Stimulated activated CD4-positive, alpha-beta T cell treated with anti-CD3 and anti-CD28 coated beads, Interleukin-15, amount 100 ng/mL, for 1 hour (primary cell): Measurements from ENCODE around the gene BCL2L12.
"Not testable (repeated sequence)": the region's sequence is repeated elsewhere in the genome, so short reads cannot be mapped to it uniquely, and the experiment has no call there.

Experiments used
- DNase-seq, 2 donors: peaks; one replicate each; pipeline ENCODE4 v3.0.0-alpha.2; 2020; ENCODE audit warnings: low read depth in 1 of 2, low spot score in 1 of 2

The BCL2L12 gene

DNA sequence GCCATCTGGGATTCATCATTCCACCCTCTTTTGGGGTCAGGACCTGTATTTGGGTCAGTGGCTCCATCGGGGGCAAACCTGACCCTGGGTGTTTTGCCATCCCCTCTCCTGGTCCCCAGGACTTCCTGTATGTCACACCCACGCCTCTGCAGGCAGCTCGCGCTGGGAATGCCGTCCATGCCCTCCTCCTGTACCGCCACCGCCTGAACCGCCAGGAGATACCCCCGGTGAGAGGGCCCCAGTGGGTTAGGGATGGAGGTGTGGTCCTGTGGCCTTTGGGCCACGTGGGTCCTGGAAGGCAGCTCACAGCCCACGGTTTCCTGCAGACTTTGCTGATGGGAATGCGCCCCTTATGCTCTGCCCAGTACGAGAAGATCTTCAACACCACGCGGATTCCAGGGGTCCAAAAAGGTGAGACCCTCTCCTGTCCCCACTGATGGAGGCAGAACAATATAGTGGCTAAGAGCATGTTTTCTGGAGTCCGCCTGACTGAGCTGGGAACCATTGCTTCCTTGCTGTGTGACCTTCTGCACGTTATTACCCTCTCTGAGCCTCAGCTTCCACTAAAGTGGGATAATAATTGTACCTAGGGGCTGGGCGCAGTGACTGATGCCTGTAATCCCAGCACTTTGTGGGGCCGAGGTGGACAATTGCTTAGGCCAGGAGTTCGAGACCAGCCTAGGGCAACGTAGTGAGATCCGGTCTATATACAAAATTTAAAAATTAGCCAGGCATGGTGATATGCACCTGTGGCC is 39.3 kb downstream of the BCL2L12 start:
- no peak for DNase-seq

DNA sequence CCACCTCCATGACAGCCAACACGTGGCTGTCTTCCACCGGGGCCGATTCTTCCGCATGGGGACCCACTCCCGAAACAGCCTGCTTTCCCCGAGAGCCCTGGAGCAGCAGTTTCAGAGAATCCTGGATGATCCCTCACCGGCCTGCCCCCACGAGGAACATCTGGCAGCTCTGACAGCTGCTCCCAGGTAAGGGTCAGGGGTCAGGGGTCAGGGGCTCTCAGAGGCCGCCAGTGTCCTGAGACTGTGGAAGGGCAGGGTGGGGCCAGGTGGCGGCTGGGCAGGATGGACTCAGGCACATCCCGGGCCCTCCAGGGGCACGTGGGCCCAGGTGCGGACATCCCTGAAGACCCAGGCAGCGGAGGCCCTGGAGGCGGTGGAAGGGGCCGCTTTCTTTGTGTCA is 40.2 kb downstream of the BCL2L12 start:
- DNase-seq = no peak

DNA sequence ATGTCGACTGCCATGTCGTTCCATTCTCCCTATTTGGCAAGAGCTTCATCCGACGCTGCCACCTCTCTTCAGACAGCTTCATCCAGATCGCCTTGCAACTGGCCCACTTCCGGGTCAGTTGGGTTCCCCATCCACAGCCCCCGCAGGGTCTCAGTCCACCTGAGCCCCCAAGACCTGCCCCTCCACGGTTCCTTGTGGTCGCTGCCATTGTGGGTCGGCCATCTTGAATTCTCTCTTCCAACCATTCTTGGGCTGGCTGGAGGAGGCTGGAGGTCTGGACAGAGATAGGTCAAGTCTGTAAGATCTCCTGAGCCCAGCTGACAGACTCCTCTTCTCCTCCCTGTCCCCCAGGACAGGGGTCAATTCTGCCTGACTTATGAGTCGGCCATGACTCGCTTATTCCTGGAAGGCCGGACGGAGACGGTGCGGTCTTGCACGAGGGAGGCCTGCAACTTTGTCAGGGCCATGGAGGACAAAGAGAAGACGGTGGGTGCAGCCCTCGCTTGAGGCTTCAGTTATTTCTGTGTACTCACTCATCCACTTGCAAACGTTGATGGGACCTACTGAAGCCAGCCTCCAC is 44.7 kb downstream of the BCL2L12 start:
- no peak for DNase-seq

DNA sequence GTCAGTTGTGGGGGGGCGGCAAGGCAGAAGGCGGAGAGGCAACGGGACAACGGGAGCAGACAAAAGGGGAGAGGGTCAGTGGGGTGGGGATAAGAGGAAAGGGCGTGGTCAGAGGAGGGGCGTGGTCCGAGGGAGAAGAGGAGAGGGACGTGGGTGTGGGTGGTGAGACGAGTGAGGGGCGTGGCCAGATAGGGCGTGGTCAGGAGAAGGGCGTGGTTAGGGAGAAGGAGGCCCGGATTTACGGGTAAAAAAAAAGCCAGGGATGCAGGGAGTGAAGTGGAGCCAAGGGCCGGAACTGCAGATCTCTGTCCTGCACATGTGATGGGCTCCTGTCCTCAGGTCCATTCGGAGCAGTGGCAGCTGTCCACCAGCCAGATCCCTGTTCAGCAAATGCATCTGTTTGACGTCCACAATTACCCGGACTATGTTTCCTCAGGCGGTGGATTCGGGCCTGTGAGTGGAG is 46.7 kb downstream of the BCL2L12 start:
- DNase-seq = no peak

DNA sequence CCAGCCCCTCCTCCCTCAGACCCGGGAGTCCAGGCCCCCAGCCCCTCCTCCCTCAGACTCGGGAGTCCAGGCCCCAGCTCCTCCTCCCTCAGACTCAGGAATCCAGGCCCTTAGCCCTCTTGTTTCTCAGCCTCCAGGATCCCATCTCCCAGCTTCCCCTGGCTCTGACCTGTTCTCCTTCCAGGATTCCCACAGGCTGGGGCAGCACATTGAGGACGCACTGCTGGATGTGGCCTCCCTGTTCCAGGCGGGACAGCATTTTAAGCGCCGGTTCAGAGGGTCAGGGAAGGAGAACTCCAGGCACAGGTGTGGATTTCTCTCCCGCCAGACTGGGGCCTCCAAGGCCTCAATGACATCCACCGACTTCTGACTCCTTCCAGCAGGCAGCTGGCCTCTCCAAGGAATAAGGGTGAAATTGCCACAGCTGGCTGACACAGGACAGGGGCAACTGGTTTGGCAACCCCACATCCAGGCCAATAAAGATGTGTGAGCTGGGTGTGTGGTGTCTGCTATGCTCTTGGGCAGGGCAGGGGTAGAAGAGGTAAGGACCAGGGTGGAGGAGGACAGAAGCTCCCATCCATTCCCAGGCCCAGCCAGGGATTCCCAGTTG is 47.6 kb downstream of the BCL2L12 start:
- DNase-seq = no peak

DNA sequence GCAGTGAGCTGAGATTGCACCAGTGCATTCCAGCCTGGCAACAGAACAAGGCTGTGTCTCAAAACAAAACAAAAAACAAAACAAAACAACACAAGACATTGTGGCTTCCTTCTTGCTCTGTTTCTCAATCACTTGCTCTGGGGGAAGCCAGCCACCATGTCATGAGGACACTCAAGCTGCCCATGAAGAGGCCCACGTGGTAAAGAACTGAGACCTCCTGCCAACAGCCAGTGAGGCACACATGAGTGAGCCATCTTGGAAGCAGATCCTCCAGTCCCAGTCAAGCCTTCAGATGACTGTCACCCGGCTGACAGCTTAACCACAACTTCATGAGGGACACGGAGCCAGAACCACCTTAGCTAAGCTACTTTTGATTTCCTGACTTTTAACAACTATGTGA is 50.4 kb downstream of the BCL2L12 start:
- no peak for DNase-seq

DNA sequence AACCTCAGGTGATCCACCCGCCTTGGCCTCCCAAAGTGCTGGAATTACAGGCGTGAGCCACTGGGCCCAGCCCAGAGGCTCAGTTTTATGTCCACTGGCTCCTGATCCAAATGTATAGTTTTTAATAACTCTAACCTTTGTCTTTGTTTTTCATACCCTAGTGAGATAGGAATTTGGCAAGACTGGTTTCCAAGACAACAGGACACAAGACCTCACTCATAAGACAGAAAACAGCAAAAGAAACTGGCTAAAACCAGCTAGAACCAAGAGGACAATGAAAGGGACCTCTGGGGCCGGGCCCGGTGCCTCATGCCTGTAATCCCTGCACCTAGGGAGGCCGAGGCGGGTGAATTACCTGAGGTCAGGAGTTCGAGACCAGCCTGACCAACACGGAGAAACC is 52.8 kb downstream of the BCL2L12 start:
- DNase-seq = no peak

DNA sequence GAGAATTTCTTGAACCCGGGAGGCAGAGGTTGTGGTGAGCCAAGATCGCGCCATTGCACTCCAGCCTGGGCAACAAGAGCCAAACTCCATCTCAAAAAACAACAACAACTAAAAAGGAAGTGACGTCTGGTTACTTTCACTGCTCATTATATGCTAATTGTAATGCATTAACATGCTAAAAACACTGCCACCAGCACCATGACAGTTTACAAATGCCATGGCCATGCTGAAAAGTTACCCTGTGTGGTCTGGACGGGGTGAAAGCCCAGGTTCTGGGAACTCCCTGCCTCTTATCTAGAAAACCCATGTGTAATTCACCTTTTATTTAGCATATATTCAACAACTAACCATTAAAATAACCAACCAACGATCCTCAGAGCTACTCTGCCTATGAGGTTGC is 53.3 kb downstream of the BCL2L12 start:
- no peak for DNase-seq

DNA sequence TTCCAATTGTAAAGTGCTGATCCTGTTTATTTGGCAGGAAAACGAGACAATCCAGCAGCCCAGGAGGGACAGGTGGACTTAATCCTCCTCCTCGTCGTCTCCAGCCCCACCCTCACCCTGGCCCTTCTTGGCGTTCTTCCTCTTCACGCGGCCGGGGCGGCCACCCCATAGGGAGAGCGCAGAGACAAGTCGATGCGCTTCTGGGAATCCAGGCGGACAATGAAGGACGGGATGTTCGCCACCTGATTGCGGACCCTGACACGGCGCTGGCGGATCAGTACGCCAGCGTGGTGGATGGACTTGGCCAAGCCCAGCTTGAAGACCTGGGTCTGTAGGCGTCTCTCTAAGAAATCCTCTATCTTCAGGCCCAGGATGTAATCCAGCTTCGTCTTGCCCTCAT is 53.7 kb downstream of the BCL2L12 start:
- not testable (repeated sequence) for DNase-seq
